GM06990 (cell line): ENCODE measurements around the gene STRBP.

ENCODE experiments used
- DNase-seq: peaks from one replicate; pipeline ENCODE4 v3.0.0-alpha.2; 2011; ENCODE audit not compliant: insufficient read length; ENCODE audit errors: extremely low read depth
- H3K27me3 ChIP-seq: replicated peaks from 2 replicates; pipeline ENCODE4 v1.6.0; 2011; ENCODE audit warnings: low read length; ENCODE audit not compliant: control insufficient read depth, insufficient read depth
- H3K36me3 ChIP-seq: 2 replicates; pipeline ENCODE4 v1.5.1; 2011; ENCODE audit warnings: low read length; ENCODE audit not compliant: control insufficient read depth, insufficient read depth
- H3K4me3 ChIP-seq: replicated peaks from 2 replicates; pipeline ENCODE4 v1.5.1; 2011; ENCODE audit warnings: low read depth, mild to moderate bottlenecking, control low read depth, low read length
- CTCF ChIP-seq: IDR thresholded peaks from 2 replicates; pipeline ENCODE4 v1.5.1; 2011; ENCODE audit warnings: low read length, control low read depth, mild to moderate bottlenecking, inconsistent platforms; ENCODE audit not compliant: insufficient read depth, poor library complexity, severe bottlenecking

Gene STRBP

GRCh38 chr9:123109540-123110279, 158.7 kb downstream of the STRBP start:
- Histone ChIP-seq H3K4me3 (no peak overlapping the region), H3K27me3 (no peaks in the 10 kb centered on the region), H3K36me3 (peaks cover 24% of the 10 kb centered on the region)
- no peak for DNase-seq
- no peak for TF ChIP-seq CTCF

- no peak for DNase-seq
- H3K36me3 ChIP-seq, result peaks cover 24% of the 10 kb centered on the region
- TF ChIP-seq CTCF, result no peak
- H3K27me3 ChIP-seq, result no peaks in the 10 kb centered on the region
- no peak overlapping the region for H3K4me3 ChIP-seq
Observed at GRCh38 chr9:123108976-123109375, 159.4 kb downstream of the STRBP start.

- TF ChIP-seq CTCF, result peak; percentile 3
- Histone ChIP-seq H3K4me3 (no peak overlapping the region), H3K36me3 (peaks cover 25% of the 10 kb centered on the region), H3K27me3 (no peaks in the 10 kb centered on the region)
- no peak for DNase-seq
Observed at GRCh38 chr9:123107639-123108285, 160.6 kb downstream of the STRBP start.

- H3K27me3 ChIP-seq, result no peaks in the 10 kb centered on the region
- DNase-seq, result no peak
- H3K4me3 ChIP-seq, result no peak overlapping the region
- no peak for TF ChIP-seq CTCF
- H3K36me3 ChIP-seq, result peaks cover 28% of the 10 kb centered on the region
Observed at GRCh38 chr9:123105490-123105889, 162.9 kb downstream of the STRBP start.

GRCh38 chr9:123104807-123105206, 163.6 kb downstream of the STRBP start:
- no peak for TF ChIP-seq CTCF
- no peak for DNase-seq
- peaks cover 24% of the 10 kb centered on the region for H3K36me3 ChIP-seq
- H3K4me3 ChIP-seq, result no peak overlapping the region
- H3K27me3 ChIP-seq, result no peaks in the 10 kb centered on the region
